Measurements from ENCODE around the gene ASTL.

The ASTL gene

GRCh38 chr2:96111257-96111640 is 27.1 kb downstream of the ASTL start:
- DNase-seq: no peak

- DNase-seq: no peak
Measured at GRCh38 chr2:96110621-96111256, 27.6 kb downstream of the ASTL start.

GRCh38 chr2:96109931-96110511 is 28.3 kb downstream of the ASTL start:
- no peak for DNase-seq

GRCh38 chr2:96109361-96109680 is 29.0 kb downstream of the ASTL start:
- DNase-seq: no peak

- no peak for DNase-seq
Measured at GRCh38 chr2:96108541-96109360, 29.6 kb downstream of the ASTL start.

GRCh38 chr2:96108151-96108540 is 30.2 kb downstream of the ASTL start:
- DNase-seq: no peak

- DNase-seq: no peak
Measured at GRCh38 chr2:96107708-96108065, 30.6 kb downstream of the ASTL start.

- no peak for DNase-seq
Measured at GRCh38 chr2:96106991-96107707, 31.2 kb downstream of the ASTL start.

GRCh38 chr2:96105994-96106715 is 32.1 kb downstream of the ASTL start:
- DNase-seq: no peak

- DNase-seq: no peak
Measured at GRCh38 chr2:96105152-96105915, 33.0 kb downstream of the ASTL start.

GRCh38 chr2:96104487-96104861 is 33.8 kb downstream of the ASTL start:
- DNase-seq: no peak

GRCh38 chr2:96103761-96104486 is 34.4 kb downstream of the ASTL start:
- no peak for DNase-seq

- DNase-seq: no peak
Measured at GRCh38 chr2:96103187-96103601, 35.1 kb downstream of the ASTL start.

GRCh38 chr2:96102596-96103186 is 35.6 kb downstream of the ASTL start:
- no peak for DNase-seq

- no peak for DNase-seq
Measured at GRCh38 chr2:96100893-96101304, 37.4 kb downstream of the ASTL start.

- DNase-seq: no peak
Measured at GRCh38 chr2:96099861-96100798, 38.2 kb downstream of the ASTL start.

GRCh38 chr2:96098900-96099590 is 39.3 kb downstream of the ASTL start:
- DNase-seq: no peak

- no peak for DNase-seq
Measured at GRCh38 chr2:96097951-96098823, 40.1 kb downstream of the ASTL start.

Data from NCI-H2227 treated with DMSO at 0.1 percent for 48 hours (cell line).